Stimulated activated CD4-positive, alpha-beta T cell treated with anti-CD3 and anti-CD28 coated beads, Interleukin-2, amount 100 ng/mL, for 24 hours (primary cell): ENCODE results near the gene KANK4.

ENCODE experiments used
- DNase-seq, 2 donors: peaks; one replicate each; pipeline ENCODE4 v3.0.0-alpha.2; 2020

The KANK4 gene

DNA sequence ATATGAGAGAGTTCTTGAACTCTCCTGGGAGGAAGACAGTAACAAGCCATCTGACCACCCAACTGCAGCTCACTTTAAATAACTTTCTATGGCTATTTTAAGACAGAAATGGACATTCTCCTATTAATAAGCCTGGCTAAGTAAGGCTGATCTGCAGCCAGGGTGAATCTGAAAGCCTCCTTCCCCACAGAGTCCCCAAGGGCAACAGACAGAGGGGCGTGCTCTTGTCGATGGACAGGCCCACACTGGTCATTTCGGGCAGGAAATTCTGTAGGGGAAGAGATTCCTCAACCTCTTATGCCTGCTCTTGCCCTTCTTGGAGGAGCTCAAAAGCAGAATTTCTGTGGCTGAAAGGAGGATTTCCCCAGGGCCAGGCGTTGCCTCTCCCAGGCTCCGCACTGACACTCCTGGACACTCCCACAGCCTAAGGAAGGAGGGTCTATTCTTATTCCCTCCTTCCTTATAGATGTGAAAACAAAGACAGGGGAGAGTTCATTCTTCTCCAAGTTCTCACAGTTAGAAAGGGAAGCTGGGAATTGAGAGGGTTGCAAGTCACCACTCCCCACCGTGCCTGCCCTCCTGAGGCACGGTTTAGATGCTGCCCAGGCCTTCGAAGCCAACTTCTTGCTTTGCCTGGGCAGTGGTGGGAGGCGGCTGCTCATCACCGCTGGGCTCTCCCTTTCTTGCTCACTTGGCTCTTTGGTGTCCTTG, 17.9 kb upstream of the KANK4 start:
- no peak for DNase-seq

DNA sequence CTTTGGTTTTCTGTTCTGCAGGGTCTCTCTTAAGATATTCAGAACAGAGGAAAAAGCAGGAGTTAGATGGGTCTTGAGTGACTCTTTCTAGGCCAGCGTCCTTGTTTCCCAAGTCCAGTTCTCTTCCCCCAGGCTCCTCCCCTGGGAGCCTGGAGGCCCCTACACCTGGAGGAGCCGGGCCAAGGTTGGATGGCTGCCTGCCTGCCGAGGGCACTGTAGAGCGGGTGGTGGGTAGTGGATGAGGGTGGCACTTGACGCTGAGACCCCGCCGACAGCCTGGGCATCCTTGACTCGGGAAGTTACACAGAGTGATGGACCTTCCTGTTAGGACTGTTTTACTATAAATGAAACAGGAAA, 17.4 kb upstream of the KANK4 start:
- no peak for DNase-seq

DNA sequence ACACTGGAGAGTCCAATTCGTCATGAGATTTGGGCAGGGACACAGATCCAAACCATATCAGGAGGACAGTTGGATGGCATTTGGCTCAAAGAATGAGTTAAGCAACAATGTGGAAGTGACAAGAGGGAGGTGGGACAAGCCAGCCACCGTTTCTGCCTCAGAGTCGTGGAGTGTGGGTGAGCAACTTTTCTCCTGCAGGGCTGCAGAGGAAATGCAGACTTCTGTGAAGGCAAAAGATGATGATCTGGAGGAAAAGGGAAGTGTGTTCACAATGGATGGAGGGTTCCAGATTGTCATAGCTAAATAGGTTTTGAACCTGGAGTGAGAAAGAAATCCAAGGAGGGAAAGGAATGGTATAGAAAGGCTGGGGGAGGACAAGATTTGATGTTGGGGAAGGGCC, 16.4 kb upstream of the KANK4 start:
- DNase-seq: no peak

DNA sequence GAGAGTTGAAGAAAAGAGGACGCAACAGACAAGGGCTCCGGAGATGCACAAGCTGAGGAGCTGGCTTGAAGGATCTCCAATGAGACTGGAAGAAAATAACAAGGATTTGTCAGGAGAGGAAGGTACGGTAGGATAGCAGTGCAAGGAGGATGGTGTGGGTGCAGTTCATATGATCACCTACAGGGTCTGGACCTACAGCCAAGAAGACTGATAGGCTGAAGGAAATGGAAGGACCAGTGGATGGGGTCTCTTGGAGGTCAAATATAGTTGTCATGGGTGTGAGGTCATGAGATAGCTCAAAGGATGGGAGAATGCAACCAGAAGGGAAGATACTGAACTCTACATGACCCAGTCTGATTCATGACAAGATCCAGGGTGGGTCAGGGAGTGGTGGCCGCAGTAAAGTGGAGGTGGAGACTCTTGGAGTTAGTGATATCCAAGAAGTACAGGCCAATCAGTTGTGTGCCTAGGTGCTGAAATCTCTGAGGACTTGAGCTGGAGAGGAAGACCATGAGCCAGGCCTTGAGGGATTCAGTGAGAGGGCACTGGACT, 15.3 kb upstream of the KANK4 start:
- DNase-seq: no peak

DNA sequence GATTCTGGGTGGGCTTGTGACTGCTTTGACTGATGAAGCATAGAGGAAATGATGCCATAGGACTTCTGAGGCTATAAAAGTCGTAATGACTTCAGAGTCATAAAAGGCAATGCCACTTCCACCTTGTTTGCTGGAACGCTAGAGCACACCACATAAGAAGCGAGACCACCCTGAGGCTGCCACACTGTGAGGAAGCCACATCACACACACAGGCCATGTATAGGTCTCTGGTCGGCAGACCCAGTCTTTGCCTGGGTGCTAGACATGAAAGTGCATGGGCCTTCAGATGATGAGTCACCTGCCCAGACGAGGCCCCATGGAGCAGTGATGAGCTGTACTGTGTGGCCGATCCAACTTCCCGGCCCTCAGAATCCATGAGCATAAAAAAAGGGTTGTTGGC, 14.2 kb upstream of the KANK4 start:
- no peak for DNase-seq

DNA sequence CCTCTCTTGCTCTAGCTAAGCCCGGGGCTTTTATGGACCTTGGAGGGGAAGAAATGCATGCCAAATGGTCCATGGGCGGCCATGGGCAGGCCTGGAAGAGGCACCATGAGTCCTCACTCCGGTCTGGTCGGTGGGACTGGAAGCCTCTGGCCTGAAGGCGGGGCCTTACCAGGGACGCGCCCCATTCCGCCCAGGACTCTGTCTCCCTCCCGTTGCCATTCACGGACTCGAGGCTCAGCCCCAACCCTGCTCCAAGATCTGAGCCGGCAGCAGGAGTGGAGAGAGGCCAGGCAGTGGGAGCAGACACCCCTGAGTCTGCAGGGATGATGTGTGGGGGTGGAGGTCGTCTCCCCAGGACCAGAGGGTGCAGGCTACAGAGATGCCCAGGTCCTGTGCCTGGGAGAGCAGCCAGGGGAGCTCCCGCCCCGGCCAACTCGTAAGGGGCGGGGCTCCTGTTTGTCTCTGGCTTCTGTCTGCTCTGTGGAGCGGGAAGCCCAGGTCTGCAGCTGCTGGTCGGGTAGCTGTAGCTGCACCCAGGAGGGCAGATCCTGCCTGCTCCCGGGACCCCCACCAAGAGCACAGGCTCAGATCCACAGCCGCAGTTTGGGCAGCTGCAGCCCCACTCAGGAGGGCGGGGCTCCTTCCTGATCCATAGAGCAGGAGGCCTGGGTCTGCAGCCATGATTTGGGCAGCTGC, 8.3 kb upstream of the KANK4 start:
- DNase-seq: no peak

DNA sequence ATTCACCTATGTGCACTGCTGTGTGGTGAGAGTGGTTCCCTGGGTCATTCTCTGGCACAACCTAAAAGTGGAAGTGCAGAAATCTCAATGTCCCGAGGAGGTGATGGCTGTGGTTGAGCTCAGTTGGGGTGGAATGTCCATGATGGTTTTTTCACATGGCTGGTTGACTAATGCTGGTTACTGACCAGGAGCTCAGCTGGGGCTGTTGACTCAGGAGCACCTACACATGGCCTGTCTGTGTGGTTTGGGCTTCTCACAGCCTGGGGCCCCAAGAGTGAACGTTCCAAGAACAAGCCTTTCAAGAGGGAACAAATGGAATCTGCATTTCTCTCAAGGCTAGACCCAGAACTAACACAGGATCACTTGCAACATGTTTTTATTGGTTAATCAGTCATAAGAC, 6.4 kb upstream of the KANK4 start:
- DNase-seq: no peak

DNA sequence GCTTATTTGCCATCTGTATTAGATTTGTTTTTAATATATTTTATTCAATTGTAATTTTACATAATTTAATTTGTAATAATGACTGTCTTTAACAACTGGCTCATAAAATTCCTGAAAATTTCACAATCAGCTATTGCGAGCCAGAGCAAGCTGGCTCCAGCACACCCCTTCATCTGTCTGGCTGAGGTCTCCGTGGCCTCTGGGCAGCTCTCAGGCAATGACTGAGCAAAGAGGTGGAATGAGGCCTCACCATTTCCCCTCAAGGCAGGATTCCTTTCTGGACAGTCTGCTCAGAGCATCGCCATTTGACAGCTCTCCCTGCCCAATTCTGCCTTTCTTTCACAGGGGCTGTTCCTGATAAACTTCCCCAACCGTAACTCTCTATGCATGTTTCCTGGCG, 5.8 kb upstream of the KANK4 start:
- no peak for DNase-seq

DNA sequence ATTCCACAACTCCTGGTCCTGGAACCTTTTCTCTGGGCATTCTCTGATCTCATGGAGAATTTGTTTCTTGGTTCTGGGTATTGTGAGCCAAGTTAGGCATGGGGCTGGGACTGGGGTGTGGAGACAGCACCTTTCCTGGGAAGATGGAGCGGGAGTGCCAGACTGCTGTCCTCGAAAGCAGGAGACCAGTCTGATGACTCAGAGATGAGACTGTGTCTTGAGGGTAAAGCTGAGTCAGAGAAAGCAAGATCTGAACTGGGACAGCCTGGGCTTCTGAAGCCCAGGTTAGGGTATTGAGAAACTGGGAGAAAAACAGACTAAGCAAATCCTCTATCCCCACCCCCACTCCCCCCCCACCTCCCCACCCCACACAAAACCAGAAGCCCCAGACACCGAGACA, 2.2 kb upstream of the KANK4 start:
- no peak for DNase-seq

DNA sequence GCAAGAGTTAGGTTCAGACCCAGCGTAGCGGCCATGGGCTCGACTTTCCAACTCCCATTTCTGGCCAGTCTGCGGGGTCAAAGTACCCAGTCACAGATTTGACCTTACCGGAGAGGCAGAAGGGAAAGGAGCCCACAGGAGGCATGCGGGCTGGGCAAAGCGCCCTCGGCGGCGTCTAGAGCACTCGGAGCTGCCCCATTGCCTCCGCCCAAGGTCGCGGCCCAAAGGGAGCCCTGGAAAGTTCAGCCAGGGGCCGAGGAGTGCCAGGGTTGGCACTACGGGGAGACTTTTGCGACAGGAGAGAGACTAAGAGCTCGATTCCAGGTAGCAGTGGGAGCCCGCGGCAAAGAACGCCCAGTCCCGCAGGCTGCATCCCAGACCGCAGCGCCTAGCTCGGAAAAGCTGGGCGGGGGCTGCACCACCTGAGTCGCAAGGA, 896 bp downstream of the KANK4 start:
- no peak for DNase-seq

DNA sequence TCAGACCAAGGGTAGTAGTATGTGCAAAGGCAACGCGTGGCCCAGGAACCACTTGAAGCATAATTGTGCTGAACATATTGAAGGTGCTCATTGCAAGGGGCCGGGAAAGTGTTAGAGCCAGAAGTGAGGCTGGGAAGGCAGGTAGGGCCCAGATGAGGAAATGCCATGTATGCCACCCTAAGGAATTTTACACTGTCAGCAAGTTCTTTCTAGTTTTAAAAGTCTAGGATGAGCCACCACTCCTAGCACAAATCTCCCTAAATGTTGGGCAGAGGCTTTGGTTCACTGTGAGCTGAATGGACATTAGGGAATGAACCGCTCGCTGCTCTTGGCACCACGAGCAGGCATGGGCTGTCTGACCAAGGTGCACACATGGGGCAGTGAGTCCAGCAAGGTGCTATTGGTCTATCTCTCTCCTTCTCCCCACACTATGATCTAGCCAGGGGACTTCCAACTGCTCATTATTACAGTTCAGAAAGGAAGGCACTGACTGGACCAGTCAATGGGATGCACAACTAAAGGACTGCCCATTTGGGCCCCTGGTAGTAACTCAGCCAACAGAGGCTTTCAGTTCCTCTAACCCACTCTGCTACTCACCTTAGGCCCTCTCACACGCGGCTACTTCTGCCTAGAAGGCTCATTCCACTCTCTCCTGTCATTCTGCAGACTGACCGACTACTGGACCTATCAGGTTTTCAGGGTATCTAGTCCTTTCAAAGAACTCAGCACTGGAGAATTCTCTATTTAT, 2.0 kb downstream of the KANK4 start:
- no peak for DNase-seq

DNA sequence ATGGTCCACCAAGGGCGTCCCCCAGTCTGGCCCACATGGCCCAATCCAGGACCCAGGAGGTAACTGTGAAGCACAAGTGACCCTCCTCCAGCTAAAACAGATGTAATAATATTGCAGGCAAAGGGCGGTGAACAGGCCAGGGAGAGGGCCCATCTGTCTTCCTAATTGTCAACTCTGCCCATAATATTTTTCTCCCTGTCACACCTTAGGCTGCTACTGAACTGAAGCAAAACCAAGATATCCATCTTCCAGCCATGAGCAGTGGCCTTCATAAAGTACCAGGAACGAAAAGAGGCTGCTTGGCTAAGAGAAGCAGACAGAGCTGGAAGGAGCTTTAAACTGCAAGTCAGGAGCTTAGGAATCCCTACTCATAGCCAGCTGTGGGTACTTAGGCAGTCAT, 3.1 kb downstream of the KANK4 start:
- no peak for DNase-seq

DNA sequence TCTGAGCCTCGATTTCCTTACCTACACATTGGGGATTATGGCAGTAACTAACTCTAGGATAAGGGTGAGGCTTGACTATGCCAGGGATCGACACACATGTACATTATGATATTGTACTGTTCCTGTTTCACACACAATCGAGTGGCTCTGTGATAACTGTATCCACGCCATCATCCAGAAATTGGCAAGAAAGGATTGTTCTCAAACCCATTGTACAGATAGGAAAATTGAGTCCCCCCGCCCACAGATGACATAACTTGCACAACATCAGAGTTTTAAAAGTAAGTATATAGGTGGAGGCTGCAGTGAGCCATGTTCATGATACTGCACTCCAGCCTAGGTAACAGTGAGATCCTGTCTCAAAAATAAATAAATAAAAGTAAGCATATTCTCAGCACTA, 3.8 kb downstream of the KANK4 start:
- DNase-seq: no peak

DNA sequence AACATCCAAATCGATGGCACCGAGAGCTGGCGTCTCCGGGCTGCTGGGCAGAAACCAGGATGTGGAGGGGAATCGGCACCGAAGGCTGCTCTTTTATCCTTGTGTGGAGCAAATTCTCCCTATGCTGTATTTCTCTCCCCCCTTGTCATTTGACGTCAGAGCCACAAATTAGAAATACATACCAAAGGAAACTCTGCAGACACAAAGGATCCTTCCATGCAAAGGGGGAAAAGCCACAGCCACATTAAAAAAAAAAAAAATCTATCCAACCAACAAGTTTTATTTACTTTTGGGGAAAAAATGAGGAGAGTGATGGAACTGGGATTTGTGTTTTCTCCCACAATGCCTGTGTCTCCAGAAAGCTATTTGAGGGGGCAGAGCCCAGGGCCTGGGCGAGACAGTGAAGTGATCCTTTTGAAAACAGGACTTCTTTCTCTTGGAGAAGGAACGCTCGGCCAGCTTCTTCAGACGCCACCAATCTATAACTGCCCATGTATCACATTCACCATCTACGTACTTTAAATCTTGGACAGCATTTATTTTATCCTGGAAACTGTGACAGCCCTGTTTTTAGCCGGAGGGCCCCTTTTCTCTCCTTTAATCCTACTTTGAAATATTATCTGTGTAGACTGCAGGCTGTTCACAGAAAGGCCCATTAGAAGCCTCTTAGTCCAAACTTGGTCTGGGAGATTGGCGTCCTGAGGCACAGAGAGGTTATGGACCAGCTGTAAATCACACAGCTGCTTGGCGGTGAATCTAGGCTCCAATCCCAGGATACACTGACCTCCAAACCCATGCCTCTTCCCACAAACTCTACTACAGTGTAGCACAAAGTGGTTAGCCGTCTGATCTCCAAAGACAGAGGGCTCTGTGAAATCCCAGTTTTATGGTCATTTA, 4.5 kb downstream of the KANK4 start:
- no peak for DNase-seq

DNA sequence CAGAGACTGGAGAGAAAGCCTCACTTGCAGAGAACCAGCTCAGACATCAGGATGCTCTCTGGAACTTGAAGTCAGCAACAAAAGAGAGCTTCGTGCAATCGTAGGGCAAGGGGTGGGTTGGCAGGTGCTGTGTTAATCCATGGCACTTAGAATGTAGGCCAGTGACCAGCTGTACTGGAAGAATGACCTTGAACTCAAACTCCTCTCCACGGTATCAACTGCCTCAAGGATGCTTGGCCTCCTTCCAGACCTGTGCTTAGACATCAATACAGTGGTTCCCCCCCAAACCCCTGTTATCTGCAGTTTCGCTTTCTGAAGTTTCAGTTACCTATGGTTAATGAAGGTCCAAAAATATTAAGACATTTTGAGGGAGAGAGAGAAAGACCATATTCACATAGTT, 6.5 kb downstream of the KANK4 start:
- no peak for DNase-seq

DNA sequence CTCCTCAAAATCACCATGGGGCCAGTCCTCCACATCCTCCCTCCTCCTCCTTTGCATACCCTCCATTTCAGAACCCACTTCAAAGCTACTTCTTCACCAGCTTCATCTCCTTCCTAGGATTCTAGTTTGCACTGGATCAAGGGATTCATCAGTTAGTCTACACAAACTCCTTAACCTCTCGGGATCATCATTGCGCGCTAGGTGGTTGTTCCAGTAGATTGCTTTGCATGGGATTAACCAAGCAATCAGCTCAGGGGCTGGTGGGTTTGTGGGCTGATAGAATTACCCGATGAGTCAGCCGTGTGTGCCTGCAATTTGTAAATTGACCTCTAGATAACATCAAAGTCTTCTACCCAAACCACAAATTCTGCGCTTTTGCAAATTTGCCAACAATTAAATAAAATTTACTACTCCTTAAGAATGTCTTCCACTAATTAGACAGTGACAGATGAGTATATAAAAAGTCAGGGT, 7.7 kb downstream of the KANK4 start:
- DNase-seq: no peak

DNA sequence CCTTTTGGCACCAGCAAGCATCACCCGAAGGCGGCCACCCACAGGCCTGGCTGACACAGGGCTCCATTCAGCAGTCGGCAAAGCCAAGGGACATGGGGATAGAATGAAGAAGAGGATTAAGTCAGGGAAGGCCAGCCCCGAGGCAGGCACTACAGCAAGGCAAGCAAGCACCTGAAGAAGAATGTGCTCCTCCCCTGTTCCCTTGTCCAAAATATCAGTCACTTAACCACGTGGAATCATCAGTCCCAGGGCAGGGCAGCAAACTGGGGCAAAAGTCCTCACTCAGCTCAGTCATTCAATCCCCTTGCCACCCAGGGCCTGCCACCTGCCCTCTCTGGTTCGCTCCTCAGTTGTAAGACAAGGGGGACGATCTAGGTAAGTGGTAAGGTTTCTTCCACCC, 9.3 kb downstream of the KANK4 start:
- DNase-seq: no peak

DNA sequence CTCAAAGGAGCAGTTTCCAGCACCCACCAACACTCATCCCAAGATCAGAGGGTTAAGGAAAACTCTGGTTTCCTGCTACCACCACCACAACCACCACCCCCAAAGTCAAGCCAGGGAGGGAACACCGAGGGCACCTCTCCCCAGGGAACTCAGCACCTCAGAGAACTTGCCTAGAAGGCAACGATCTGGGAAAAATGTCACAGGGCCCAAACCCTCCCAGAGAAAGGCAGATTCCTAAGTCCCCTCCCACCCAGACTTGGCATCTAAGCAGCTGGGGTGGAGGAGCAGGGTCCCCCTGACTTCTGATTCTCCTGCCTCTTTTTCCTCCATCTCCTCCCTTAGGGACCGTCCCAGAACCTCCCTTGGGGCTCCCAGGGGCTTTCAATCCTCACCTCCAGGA, 10.6 kb downstream of the KANK4 start:
- DNase-seq: no peak

DNA sequence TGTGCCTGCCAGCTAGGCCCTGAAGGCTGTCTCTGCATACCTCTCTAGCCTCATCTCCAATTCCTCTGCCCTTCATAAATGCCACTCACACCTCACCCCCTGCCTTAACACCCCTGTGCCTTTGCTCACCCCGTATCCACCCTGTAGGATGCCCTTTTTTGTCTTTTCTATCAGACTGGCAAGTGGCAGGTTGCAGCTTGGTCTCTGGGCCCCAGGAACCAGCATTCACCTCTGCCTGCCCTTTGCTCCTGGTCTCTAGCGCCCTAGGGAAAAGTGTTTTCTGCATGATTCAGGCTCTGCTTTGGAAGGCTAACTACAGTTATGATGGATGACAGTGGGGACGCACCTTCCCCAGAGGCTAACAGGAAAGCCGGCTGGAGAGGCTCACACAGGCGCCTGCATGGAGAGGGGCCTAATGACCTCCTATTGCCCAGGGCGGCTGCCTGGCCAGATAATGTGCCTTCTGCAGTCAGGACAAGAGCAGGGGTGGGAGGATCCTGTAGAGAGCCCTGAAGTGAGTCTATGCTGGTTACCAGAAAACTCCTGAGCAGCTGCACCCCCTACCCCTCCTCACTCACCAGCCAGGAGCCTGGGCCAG, 11.2 kb downstream of the KANK4 start:
- DNase-seq: no peak

DNA sequence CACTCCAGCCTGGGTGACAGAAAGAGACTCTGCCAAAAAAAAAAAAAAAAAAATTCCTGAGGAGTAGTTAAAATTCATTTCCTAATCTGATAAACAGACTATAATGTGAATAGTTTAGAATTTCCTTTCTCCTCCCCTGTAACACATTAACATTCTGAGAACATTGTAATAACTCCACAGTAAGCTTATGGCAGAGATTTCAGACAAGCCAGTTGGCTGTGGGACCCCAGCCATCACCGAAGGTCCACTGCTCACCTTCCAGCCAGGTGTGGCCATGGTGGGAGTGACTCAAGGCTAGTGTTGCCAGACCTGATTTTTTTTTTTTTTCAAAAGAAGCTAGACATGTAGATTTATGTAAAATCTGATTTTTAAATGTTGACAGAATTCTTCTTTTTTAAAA, 11.8 kb downstream of the KANK4 start:
- DNase-seq: no peak

DNA sequence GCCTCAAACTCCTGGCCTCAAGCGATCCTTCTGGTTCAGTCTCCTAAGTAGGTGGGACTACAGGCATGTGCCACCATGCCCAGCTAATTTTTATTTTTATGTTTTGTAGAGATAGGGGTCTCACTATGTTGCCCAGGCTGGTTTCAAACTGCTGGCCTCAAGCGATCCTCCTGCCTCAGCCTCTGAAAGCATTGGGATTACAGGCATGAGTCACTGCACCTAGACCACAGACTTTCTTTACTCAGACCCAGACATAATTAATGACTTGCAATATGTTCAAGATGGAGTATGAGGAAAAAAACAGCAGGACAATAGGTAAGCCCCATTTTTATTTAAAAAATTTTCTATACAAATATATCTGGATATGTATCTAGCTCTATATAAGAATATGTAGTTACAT, 13.2 kb downstream of the KANK4 start:
- no peak for DNase-seq

DNA sequence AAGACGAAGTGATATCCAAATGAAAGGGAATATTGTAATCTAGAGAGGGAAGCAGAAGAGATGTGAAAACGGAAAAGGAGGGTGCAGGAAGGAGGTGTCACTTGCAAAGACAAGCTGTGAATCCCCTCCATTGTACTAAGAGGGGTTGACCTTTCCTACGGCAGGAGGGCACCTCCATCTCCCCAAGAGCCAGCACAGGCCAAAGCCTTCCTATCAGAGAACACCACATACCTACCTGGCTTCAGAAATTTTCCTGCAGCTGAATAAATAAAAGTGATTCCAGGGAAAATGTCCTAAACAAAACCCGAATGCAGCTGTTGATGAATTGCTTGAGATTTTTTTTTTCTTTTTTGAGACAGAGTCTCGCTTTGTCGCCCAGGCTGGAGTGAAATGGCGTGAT, 14.3 kb downstream of the KANK4 start:
- no peak for DNase-seq
